ENCODE data around the gene GRIP2.
"Not testable (repeated sequence)": the region's sequence is repeated elsewhere in the genome, so short reads cannot be mapped to it uniquely, and the experiment has no call there.

The GRIP2 gene

DNA sequence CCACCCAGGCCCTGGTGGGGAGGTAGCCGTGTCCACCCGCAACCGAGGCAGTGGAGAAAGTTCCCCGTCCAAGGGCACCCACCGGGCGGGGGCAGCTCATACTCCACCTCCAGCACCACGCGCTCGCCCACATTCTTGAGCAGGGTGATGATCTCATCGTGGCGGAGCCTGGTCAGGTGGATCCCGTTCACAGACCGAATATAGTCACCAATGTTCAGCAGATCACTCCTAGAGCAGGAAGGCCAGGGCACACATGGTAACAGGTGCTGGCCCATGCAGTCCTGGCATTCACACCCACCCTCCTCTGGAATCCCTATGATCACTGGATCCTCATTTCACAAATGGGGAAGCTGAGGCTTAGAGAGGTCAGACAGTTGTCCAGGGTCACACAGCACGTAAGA is 15.8 kb downstream of the GRIP2 start:
- no peak overlapping the region for H3K27ac ChIP-seq
- no peak for DNase-seq (ENCODE audit: low read depth, low spot score)

DNA sequence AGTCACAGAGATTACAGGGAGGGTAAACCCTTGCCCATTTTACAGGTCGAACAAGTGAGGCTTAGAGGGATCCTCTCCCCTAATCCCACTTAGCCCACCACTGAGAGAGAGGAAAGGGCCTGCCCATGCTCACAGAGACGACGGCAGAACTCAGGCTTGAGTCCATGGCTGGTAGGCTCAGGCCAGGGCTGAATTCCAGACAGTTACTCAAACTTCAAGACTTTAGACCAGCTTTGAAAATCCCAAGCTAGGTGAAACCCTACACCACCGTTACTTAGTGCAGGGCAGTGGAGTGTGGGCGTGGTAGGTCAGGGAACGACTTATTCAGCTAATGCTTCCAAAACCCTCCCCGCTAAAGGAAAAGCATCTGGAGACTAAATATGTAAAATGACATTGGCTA is 16.4 kb downstream of the GRIP2 start:
- no peak overlapping the region for H3K27ac ChIP-seq
- no peak for DNase-seq (ENCODE audit: low read depth, low spot score)

DNA sequence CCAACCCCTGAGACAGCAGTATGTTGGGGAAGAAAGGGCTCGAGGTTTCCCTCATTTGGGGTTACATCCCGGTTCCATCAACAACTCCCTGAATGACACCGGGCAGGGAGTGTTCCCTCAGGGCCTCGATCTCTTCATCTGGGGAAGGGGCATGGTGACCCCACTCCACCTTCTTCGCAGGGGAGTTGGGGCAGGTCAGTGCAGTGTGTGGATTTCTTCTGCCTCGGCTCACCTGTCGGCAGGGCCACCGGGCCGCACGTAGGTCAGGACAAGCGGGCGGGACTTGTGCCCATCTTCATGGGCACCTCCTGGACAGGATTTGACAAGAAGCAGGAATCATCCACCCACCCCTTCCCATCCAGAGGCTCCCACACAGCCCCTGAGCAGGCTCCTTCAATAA is 17.4 kb downstream of the GRIP2 start:
- H3K27ac ChIP-seq, result no peak overlapping the region
- DNase-seq (ENCODE audit: low read depth, low spot score), result no peak

DNA sequence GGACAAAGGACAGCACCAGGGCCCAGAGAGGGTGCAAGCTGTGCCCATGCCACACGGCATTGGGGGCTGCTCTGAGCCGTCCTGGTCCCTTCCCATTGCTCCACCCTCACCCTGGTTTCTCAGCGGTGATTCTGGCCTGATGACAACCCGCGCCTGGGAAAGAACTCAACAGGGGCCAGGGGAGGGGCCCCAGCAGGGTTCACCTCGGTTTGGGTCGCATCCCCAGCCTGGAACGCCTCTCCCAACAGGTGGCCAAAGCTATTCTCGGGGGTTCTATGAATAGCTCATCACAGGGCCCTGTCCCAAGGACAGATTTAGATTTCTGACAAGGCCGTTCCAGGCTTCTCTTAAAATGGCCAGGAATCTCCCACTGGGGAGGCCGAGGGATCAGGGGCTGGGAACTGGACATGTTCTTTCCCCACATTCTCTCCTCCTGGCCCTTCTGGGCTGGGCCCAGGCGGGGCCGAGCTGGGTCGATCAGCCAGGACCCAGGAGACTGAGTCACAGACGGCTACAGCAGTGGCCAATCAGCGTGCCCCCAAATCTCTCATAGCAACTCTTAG is 17.9 kb downstream of the GRIP2 start:
- no peak overlapping the region for H3K27ac ChIP-seq
- no peak for DNase-seq (ENCODE audit: low read depth, low spot score)

DNA sequence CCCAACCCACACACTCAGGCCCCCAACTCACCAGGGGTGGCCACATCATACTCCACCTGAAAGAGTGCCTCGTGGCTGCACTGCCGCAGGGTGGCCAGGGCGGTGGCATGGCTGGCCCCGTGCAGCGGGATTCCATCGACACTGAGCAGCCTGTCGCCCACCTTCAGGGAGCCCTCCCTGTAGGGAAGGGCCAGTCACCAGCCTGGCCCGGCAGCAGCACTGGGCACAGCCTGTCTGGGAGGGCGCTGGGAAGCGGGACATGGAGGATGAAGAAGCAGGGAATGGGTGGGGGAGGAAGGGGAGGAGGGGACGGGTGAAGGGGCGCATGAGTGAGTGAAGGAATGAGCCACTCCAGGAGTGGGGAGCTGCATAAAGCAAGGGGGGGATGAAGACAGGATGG is 18.5 kb downstream of the GRIP2 start:
- no peak overlapping the region for H3K27ac ChIP-seq
- no peak for DNase-seq (ENCODE audit: low read depth, low spot score)

DNA sequence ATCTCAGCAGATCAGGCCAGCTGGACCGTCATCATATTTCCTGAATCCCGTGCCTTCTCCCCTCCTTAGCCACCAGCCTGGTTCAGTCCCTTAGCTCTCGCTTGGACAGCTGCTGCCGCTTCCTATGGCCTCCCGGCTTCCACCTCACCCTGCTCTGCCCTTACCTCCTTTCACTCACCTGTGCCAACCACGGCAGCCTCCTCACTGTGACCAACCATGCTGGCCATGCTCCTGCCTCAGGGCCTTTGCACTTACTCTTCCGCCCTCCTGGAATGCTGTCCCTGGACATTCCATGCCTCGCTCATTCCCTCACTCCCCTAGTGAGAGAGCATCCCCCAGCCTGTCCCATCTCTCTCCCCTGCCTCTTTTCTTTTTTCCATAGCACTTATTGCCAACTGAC is 19.2 kb downstream of the GRIP2 start:
- DNase-seq (ENCODE audit: low read depth, low spot score), result no peak
- H3K27ac ChIP-seq, result no peak overlapping the region

DNA sequence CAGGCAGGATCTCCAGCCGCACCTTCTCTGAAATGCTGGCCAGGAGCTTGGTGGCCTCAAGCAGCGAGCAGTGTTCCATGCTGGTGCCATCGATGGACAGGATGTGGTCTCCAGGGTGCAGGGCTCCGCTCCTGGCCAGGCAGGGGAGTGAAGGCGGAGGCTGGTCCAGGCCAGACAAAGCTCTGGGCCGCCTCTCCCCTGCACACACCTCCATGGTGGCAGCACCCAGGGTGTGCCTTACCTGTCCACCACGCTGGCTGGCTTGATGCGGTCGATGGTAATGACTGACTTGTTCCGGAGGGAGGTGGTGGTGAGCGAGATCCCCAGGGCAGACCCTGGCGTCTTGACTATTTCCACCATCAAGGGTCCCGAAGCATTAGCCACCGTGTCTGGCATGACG is 20.0 kb downstream of the GRIP2 start:
- DNase-seq (ENCODE audit: low read depth, low spot score), result no peak
- H3K27ac ChIP-seq, result no peak overlapping the region

DNA sequence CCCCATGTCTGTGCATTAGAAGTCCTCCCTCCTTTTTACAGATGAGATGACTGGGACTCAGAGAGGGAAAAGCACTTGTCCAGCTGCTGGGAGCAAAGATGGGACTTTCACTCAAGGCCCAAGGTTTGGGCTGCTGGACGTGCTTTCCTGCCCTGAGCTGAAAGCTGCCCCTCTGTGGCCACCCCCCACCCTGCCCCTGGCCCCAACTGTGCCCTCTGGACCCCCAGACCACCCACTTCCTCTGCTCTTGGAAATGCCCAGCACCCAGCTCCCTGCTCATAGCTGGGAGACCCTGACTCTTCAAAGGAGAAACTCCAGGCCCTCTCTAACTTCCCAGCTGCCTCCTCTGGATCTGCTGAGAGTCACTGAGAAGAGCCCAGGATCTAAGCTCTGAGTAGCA is 20.7 kb downstream of the GRIP2 start:
- no peak overlapping the region for H3K27ac ChIP-seq
- DNase-seq (ENCODE audit: low read depth, low spot score), result no peak

DNA sequence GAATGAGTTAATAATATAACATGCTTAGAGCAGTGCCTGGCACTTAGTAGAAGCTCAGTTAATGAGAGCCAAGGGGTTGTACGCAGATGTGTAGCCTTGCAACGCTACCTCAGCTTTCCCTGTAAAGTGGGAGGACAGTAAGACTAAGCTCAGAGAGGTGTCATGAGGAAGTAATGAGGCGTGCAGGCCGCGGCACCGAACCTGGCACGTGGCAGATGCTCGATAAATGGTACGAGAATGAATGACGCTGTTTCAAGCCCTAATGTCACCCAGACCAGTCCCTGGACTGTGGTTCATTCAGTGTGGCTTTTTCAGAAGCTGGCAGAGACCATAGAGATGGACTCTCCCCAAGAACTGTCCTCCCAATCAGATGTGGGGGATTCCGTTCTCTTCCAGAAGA is 21.2 kb downstream of the GRIP2 start:
- DNase-seq (ENCODE audit: low read depth, low spot score), result no peak
- no peak overlapping the region for H3K27ac ChIP-seq

DNA sequence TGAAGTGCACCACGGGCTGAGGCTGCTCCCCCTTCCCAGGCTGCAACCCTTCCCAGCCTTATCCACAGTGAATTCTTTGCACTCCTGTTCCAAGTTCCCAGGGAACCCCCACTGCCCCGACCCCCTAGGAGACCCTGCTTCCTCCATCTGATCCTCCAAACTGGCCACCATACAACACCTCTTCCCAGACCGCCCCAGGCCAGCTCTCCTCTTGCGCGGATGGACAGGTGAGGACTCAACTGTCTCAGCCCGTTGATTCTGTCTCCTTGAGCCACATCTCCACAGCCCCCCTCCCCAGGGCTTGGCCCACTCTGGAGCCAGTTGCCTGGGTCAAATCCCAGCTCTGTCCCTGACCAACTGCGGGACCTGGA is 21.7 kb downstream of the GRIP2 start:
- H3K27ac ChIP-seq, result no peak overlapping the region
- DNase-seq (ENCODE audit: low read depth, low spot score), result no peak

DNA sequence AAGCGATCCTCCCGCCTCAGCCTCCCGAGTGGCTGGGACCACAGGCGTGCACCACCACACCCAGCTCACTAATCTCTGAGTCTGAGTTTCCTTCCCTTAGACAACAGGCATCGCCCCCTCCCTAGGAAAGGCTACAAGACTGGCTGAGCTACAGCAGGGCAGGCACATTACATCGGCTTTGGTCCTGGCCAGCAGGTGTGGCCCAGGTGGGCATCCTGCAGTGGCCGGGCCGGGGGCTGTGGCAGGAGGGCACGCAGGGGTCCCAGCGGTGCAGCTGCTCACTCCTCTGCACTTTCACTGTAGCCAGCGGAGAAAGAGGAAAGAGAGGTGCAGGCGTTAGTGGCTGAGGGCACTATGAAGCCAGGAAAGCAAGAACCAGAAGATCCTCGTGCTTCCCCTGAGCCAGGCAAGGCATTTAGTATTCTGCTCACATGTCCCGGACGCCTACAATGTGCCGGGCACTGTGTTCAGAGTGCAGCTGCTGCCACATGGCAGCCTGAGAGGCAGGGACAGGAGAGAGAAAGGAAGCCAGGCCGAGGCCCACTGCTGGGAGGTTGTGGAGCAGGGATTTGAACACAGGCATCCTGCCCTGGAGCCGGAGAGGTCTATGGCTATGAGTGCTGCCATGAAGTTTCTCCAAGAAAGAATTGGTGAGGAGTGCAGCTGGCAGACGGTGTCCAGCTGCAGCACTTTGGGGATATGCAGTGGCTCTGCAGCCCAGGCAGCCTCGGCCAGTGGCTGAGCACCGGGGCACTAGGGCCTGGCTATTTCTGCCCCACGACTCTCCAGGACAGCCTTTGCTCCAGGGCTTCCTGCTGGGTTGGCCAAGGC is 22.3 kb downstream of the GRIP2 start:
- no peak overlapping the region for H3K27ac ChIP-seq
- DNase-seq (ENCODE audit: low read depth, low spot score), result no peak

DNA sequence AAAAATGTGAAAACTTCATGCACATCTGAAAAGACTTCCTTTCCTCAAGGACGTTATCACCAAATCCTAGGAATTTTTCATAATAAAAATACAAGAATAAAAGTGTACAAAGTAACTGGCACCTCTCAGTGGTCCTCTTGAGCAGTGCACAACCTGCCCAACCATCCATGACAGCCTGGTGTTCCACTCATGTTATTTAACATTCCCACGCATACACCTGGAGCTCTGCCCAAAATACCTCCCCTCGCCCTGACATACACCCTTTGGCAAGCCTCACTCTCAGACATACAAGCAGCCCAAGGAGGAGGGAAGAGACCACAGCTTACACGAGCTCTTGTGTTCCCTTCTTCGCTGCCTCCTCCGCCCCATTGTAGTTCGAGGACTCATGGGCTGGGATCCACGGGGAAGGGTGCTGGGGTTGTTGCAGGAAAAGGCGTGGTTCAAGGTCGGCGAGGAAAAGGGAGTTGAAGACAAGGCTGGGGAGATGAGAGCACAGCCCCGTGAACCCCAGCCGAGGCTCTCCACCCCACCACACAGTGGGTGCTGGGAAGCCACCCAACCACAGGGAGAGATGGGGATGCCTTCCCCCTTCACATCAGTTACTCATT is 23.3 kb downstream of the GRIP2 start:
- no peak for DNase-seq (ENCODE audit: low read depth, low spot score)
- no peak overlapping the region for H3K27ac ChIP-seq

DNA sequence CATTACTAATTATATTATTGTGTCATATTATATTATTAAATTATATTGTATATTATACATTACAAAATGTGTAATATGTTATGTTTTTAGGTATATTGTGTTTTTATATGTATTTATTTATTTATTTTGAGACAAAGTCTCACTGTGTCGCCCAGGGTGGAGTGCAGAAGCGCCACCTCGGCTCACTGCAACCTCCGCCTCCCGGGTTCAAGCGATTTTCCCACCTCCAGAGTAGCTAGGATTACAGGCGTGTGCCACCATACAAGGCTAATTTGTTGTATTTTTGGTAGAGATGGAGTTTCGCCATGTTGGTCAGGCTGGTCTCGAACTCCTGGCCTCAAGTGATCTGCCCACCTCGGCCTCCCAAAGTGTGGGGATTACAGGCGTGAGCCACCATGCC is 24.6 kb downstream of the GRIP2 start:
- not testable (repeated sequence) for DNase-seq (ENCODE audit: low read depth, low spot score); H3K27ac ChIP-seq

DNA sequence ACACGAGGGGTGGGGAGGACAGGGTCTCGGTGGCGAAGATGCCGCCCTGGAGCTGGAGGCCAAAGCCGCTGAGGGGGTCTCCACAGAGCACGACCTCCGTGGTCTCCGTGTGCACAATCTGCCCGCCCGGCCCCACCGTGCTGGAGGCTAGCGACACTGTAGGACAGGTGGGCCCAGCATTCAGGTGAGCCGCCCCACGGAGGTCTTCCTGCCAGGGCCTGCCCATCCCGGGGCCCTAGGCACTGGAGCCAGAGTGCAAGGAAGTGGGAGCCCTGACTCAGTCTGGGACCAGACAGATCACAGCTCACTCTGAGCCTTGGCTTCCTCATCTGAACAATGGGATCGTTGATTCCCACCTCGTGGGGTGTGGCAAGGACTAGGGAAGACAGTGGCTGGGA is 25.8 kb downstream of the GRIP2 start:
- peak overlapping the region; percentile 45 for H3K27ac ChIP-seq
- DNase-seq (ENCODE audit: low read depth, low spot score), result peak; percentile 43

DNA sequence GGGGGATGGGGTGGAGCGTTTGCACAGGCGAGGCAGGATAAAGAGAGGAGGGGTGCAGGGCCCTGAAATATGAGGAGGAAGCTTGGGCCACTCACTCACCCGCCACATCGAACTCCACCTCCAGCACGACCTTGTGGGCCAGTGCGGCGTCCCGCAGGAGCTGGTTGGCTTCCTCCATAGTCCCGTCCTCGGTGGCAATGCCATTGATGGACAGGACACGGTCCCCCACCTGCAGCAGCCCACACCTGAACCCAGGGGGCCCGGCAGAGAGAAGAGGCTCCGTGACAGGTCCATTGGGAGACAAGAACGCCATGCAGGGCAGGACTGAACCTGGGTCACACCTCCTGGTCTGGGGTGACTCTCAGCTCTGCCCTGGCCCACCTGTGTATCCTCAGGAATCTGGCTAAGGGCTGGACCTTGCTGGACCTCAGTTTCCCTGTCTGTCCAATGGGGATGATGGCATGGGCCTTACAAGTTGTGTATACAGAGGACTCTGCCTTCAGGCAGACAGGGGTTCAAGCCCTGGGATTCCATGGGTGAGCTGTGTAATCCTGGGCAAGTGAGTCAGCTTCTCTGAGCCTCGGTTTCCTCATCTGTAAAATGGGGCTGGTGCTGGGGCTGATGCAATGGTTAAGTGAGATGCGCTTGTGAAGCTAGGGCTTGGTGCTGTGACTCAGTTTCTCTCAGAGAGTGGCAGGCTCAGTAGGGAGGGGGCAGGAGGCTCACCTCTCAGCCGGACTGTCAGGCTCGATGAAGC is 26.4 kb downstream of the GRIP2 start:
- no peak for DNase-seq (ENCODE audit: low read depth, low spot score)
- peak overlapping the region; percentile 45 for H3K27ac ChIP-seq

DNA sequence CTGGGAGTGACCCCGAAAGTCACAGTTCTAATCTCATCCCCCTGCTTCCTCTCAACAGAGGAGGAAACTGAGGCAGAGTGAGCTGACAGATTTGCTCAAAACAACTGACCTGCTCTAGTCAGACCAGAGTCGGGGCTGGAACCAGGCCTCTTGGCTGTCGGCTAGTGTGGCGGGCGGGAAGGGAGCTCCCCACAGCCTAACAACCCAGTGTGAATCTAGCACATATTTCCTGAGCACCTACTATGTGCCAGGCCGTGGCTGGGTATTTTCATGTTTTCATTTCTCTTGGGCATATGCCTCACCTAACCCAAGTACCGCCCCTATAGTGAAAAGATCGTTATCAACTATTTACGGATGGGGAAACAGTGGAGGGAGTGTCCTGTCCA is 27.2 kb downstream of the GRIP2 start:
- no peak for DNase-seq (ENCODE audit: low read depth, low spot score)

DNA sequence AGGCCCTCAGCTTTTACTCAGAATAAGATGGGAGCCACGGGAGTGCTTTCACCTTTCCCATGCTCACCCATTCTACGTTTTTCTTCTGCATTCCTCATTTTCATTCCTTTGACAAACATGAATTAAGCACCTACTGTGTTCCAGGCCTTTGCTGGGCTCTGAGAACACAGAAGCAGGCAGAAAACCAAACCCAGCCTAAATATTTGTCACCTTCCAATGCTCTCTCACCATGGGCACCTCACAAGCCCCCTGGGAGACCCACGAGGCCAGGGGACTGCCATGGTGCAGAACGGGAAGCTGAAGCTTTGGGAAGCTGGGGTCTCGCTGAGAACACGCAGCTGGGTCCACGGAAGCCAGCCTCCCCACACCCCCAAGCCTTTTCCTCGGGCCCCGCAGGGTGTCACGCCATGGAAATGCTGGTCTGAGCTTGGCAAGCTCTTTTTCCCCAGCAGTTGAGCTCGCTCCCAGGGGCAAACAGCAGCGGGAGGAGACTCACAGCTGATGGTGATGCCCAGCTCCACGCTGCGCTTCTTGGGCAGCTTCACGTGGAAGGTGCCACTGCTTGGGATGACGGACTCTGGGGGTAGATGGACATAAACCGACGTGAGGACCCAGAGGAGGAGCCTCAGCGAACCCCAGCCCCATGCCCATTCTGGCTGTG is 27.7 kb downstream of the GRIP2 start:
- no peak overlapping the region for H3K27ac ChIP-seq
- no peak for DNase-seq (ENCODE audit: low read depth, low spot score)

More for the DNA sequence above, 27.2 kb downstream of the GRIP2 start:
- H3K27ac ChIP-seq, result no peak overlapping the region

DNA sequence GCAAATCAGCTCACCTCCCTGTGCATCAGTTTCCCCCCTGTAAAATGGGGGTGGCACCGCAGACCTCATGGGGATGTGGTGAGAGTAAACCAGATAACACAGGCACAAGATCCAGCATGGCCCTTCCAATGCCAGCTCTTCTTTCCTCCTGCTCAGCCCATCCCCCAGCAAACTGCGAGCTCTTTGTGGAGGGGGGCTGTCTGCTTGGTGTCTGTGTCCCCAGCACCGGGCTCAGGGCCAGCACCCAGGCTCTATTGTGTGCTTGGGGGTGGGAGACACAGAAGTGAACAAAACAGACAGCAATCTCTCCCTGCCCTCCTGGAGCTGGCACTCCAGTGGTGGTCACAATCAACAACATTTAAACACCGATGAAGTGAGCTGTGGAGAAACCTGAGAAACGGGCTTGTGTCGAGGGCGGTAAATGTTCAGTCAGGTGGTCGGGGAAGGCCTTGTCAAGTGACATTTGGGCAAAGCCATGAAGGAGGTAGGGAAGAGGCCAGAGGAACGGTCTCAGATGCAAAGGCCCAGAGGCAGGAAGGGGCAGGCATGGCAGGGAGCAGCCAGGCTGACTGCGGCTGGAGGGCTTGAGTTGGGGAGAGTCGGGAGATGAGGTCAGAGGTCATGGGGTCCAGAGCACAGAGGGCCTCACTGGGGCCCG is 28.4 kb downstream of the GRIP2 start:
- no peak for DNase-seq (ENCODE audit: low read depth, low spot score)
- no peak overlapping the region for H3K27ac ChIP-seq

DNA sequence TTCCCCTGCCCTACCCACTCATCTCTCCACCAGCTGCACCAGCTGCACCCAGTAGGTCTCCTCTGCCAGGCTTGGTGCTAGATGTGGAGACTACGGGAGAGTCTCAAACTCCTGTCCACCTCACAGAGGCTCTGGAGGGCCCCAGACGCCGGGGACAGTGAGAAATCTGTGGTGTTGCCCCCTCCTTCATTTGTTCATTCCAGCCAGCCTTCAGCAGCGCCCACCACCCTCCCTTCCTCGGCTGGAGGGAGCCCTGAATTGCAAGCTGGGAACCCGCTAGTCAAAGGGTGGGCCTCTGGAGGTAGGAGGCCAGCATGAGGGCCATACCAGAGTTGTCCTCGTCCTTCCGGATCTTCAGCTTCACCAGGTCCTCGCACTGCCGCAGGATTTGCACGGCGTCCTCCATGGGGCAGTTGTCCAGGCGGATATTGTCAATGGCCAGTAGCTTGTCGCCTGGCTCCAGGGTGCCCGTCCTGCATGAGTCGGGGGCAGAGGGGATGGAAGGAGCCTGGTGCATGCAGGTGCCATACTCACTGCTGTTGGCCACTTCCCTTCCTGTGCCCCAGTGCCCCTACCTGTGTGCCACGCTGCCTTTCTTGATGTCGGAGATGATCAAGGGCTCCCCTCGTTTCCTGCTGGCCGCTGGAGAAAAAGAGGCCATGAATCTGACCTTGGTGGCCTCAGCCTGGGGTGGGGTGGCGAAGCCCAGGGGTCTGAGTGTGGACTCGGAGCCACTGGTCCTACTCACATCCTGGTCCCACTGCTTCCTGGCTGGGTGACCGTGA is 29.1 kb downstream of the GRIP2 start:
- no peak for DNase-seq (ENCODE audit: low read depth, low spot score)
- no peak overlapping the region for H3K27ac ChIP-seq

DNA sequence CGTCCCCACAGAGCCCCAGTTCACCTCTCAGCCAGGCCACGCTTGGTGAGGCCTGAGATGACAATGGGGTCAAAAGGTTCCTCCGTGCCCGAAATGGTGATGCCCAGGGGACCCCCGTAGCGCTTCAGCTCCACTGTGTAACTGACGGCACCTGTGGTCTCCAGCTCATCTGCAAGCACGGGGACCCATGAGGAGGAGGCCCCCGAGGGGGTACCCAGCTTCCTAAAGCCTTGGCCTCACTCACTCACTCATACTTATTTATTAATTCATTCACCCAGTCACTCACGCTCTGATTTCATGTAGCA is 30.4 kb downstream of the GRIP2 start:
- DNase-seq (ENCODE audit: low read depth, low spot score), result no peak
- no peak overlapping the region for H3K27ac ChIP-seq

Measured in epithelial cell of prostate (primary cell).